Measurements from ENCODE around the gene RARRES2.

Gene RARRES2

DNA sequence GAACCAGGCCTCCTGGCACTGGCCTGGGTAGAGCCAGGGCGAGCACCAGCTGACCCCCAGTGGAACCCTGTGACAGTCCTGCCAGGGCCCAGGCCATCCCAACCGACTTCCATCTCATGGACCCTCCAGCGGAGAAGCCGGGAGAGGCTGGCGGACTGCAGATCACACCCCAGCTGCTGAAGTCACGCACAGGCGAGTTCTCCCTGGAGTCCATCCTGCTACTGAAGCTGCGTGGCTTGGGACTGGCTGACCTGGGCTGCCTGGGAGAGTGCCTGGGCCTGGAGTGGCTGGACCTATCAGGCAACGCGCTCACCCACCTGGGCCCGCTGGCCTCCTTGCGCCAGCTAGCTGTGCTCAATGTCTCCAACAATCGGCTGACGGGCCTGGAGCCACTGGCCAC is 4.7 kb downstream of the RARRES2 start:
- no peaks in the 10 kb centered on the region for H3K9me3 ChIP-seq (ENCODE audit: insufficient read depth, low read length)
- H3K9ac ChIP-seq (ENCODE audit: insufficient read length, low read depth), result peak overlapping the region; percentile 16
- peaks cover 59% of the 10 kb centered on the region for H3K36me3 ChIP-seq (ENCODE audit: insufficient read depth, insufficient read length, low read length)
- H3K4me3 ChIP-seq (ENCODE audit: insufficient read length, low read depth), result no peak overlapping the region
- no peaks in the 10 kb centered on the region for H3K27me3 ChIP-seq (ENCODE audit: insufficient read depth, insufficient read length)
- peaks cover 35% of the 10 kb centered on the region for H3K4me1 ChIP-seq (ENCODE audit: insufficient read depth, insufficient read length)
- DNase-seq (ENCODE audit: low read depth, low spot score), result no peak
- TF ChIP-seq SUZ12 (IDR thresholded peaks at IDR 0.05; ENCODE audit: extremely low read depth, insufficient read depth, insufficient read length) (no peak), ZNF274 (IDR thresholded peaks at IDR 0.05; ENCODE audit: low read depth, low read length) (no peak), YY1 (IDR thresholded peaks at IDR 0.05; ENCODE audit: insufficient read depth, insufficient read length) (no peak)

GRCh38 chr7:150335774-150336112 is 5.7 kb downstream of the RARRES2 start:
- Histone ChIP-seq H3K4me3 (ENCODE audit: insufficient read length, low read depth) (no peak overlapping the region), H3K9me3 (ENCODE audit: insufficient read depth, low read length) (no peaks in the 10 kb centered on the region), H3K27me3 (ENCODE audit: insufficient read depth, insufficient read length) (no peaks in the 10 kb centered on the region), H3K4me1 (ENCODE audit: insufficient read depth, insufficient read length) (peaks cover 35% of the 10 kb centered on the region), H3K9ac (ENCODE audit: insufficient read length, low read depth) (peak overlapping the region; percentile 0), H3K36me3 (ENCODE audit: insufficient read depth, insufficient read length, low read length) (peaks cover 68% of the 10 kb centered on the region)
- no peak for TF ChIP-seq YY1 (IDR thresholded peaks at IDR 0.05; ENCODE audit: insufficient read depth, insufficient read length)
- TF ChIP-seq SUZ12 (IDR thresholded peaks at IDR 0.05; ENCODE audit: extremely low read depth, insufficient read depth, insufficient read length), result no peak
- TF ChIP-seq ZNF274 (IDR thresholded peaks at IDR 0.05; ENCODE audit: low read depth, low read length), result no peak
- no peak for DNase-seq (ENCODE audit: low read depth, low spot score)

DNA sequence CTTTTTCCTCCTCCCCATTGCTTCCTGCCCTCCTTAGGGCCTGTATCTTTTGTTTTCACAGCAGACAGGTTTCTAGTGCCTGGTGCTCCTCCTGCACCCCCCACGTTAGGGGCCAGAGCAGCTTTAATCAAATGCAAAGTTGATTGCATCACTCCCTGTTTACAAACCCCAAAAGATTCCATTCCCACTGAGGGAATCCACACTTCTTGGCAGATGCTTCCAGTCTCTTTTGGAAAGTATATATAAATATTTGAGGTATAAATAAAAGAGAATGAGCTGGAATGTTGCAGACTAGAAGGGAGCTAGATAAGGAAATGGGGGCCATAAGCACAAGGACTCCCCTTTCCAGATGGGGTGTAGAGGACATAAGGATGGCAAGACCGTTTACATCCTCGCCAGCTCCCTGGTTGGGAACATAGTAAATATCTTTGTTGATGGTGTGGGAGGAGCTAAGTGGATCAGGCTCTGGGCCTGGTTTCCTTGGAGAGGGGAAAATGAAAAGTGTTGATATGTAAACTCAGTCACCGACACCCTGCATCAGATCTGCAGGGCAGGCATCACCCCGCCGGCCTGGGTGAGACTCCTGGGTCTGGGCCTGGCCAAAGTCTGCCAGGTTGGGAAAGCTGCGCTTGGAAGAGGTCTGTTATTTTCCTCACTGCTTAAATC is 6.2 kb downstream of the RARRES2 start:
- Histone ChIP-seq H3K36me3 (ENCODE audit: insufficient read depth, insufficient read length, low read length) (peaks cover 73% of the 10 kb centered on the region), H3K9ac (ENCODE audit: insufficient read length, low read depth) (peak overlapping the region; percentile 0), H3K4me1 (ENCODE audit: insufficient read depth, insufficient read length) (peaks cover 39% of the 10 kb centered on the region), H3K27me3 (ENCODE audit: insufficient read depth, insufficient read length) (no peaks in the 10 kb centered on the region), H3K4me3 (ENCODE audit: insufficient read length, low read depth) (no peak overlapping the region), H3K9me3 (ENCODE audit: insufficient read depth, low read length) (no peaks in the 10 kb centered on the region)
- DNase-seq (ENCODE audit: low read depth, low spot score), result peak; percentile 76
- TF ChIP-seq YY1 (IDR thresholded peaks at IDR 0.05; ENCODE audit: insufficient read depth, insufficient read length) (no peak), ZNF274 (IDR thresholded peaks at IDR 0.05; ENCODE audit: low read depth, low read length) (no peak), SUZ12 (IDR thresholded peaks at IDR 0.05; ENCODE audit: extremely low read depth, insufficient read depth, insufficient read length) (no peak)

GRCh38 chr7:150334108-150334507 is 7.3 kb downstream of the RARRES2 start:
- TF ChIP-seq ZNF274 (IDR thresholded peaks at IDR 0.05; ENCODE audit: low read depth, low read length) (no peak), YY1 (IDR thresholded peaks at IDR 0.05; ENCODE audit: insufficient read depth, insufficient read length) (no peak), SUZ12 (IDR thresholded peaks at IDR 0.05; ENCODE audit: extremely low read depth, insufficient read depth, insufficient read length) (no peak)
- peaks cover 67% of the 10 kb centered on the region for H3K36me3 ChIP-seq (ENCODE audit: insufficient read depth, insufficient read length, low read length)
- H3K9ac ChIP-seq (ENCODE audit: insufficient read length, low read depth), result peak overlapping the region; percentile 42
- DNase-seq (ENCODE audit: low read depth, low spot score), result no peak
- H3K4me3 ChIP-seq (ENCODE audit: insufficient read length, low read depth), result no peak overlapping the region
- H3K27me3 ChIP-seq (ENCODE audit: insufficient read depth, insufficient read length), result no peaks in the 10 kb centered on the region
- no peaks in the 10 kb centered on the region for H3K9me3 ChIP-seq (ENCODE audit: insufficient read depth, low read length)
- H3K4me1 ChIP-seq (ENCODE audit: insufficient read depth, insufficient read length), result peaks cover 37% of the 10 kb centered on the region

- Histone ChIP-seq H3K9ac (ENCODE audit: insufficient read length, low read depth) (peak overlapping the region; percentile 42), H3K4me3 (ENCODE audit: insufficient read length, low read depth) (no peak overlapping the region), H3K27me3 (ENCODE audit: insufficient read depth, insufficient read length) (no peaks in the 10 kb centered on the region), H3K36me3 (ENCODE audit: insufficient read depth, insufficient read length, low read length) (peaks cover 64% of the 10 kb centered on the region), H3K9me3 (ENCODE audit: insufficient read depth, low read length) (no peaks in the 10 kb centered on the region), H3K4me1 (ENCODE audit: insufficient read depth, insufficient read length) (peaks cover 34% of the 10 kb centered on the region)
- DNase-seq (ENCODE audit: low read depth, low spot score), result no peak
- no peak for TF ChIP-seq YY1 (IDR thresholded peaks at IDR 0.05; ENCODE audit: insufficient read depth, insufficient read length)
- no peak for TF ChIP-seq SUZ12 (IDR thresholded peaks at IDR 0.05; ENCODE audit: extremely low read depth, insufficient read depth, insufficient read length)
- no peak for TF ChIP-seq ZNF274 (IDR thresholded peaks at IDR 0.05; ENCODE audit: low read depth, low read length)
Measured at GRCh38 chr7:150333659-150334058, 7.8 kb downstream of the RARRES2 start.

DNA sequence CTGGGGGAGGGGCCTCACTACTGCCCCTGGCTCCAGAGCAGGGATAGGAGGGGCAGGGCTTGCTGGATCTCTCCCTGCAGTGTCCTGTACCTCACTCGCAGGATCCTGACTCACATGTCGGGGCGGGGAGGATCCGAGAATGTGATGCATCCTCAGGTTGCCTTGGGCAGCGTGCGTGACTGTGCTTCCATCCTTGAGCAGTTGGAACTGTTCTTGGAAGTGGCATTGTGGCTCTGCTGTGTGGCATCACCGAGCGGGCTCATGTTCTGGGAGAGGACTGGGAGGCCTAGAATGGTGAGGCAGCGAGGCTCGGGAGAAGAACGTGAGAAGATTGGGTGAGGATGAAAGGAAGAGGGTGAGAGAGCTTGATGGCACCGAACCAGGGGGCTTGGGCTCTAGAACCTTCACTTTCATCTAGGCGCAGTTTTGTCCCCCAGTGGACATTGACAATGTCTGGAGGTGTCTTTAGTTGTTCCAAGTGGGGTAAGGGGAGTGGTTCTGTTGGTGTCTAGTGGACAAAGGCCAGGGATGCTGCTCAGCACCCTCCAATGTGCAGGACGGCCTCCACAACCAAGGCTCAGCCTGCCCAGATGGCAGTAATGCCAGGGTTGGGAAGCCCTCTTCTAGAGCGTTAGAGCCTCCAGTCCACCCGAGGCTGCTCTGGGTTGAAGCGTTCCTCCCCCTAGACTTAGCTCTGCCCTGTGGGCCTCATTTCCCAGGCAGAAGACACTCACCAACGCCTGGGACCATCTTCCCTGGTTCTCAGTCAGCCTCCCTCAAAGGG is 8.4 kb downstream of the RARRES2 start:
- peaks cover 64% of the 10 kb centered on the region for H3K36me3 ChIP-seq (ENCODE audit: insufficient read depth, insufficient read length, low read length)
- no peak overlapping the region for H3K4me3 ChIP-seq (ENCODE audit: insufficient read length, low read depth)
- peaks cover 30% of the 10 kb centered on the region for H3K4me1 ChIP-seq (ENCODE audit: insufficient read depth, insufficient read length)
- TF ChIP-seq ZNF274 (IDR thresholded peaks at IDR 0.05; ENCODE audit: low read depth, low read length) (no peak), YY1 (IDR thresholded peaks at IDR 0.05; ENCODE audit: insufficient read depth, insufficient read length) (no peak), SUZ12 (IDR thresholded peaks at IDR 0.05; ENCODE audit: extremely low read depth, insufficient read depth, insufficient read length) (no peak)
- H3K9me3 ChIP-seq (ENCODE audit: insufficient read depth, low read length), result no peaks in the 10 kb centered on the region
- no peaks in the 10 kb centered on the region for H3K27me3 ChIP-seq (ENCODE audit: insufficient read depth, insufficient read length)
- DNase-seq (ENCODE audit: low read depth, low spot score), result no peak
- peak overlapping the region; percentile 42 for H3K9ac ChIP-seq (ENCODE audit: insufficient read length, low read depth)

DNA sequence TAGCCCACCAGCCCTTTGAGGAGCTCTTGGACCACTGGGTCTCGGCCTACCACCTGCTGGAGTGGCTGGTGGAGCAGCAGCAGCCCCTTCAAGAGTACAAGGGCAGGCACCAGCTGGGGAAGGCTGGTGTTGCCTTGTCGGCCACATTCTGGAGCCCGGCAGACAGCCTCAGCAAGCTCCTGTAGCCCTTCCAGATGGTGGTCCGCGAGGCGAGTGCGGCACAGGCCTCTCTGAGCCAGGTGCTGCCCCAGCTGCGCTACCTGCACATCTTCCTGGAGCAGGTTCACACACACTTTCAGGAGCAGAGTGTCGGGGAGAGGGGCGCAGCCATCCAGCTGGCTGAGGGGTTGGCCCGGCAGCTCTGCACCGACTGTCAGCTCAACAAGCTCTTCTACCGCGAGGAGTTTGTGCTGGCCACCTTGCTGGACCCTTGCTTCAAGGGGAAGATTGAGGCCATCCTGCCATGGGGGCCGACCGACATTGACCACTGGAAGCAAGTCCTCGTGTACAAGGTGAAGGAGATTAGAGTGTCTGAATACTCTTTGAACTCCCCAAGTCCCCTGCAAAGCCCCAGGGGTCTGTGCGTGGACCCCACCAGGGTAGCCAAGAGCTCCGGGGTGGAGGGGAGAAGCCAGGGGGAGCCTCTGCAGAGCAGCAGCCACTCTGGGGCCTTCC is 11.1 kb downstream of the RARRES2 start:
- DNase-seq (ENCODE audit: low read depth, low spot score), result no peak
- Histone ChIP-seq H3K4me1 (ENCODE audit: insufficient read depth, insufficient read length) (peaks cover 23% of the 10 kb centered on the region), H3K4me3 (ENCODE audit: insufficient read length, low read depth) (no peak overlapping the region), H3K9ac (ENCODE audit: insufficient read length, low read depth) (no peak overlapping the region), H3K27me3 (ENCODE audit: insufficient read depth, insufficient read length) (no peaks in the 10 kb centered on the region), H3K9me3 (ENCODE audit: insufficient read depth, low read length) (no peaks in the 10 kb centered on the region), H3K36me3 (ENCODE audit: insufficient read depth, insufficient read length, low read length) (peaks cover 63% of the 10 kb centered on the region)
- TF ChIP-seq SUZ12 (IDR thresholded peaks at IDR 0.05; ENCODE audit: extremely low read depth, insufficient read depth, insufficient read length), result no peak
- TF ChIP-seq ZNF274 (IDR thresholded peaks at IDR 0.05; ENCODE audit: low read depth, low read length), result no peak
- no peak for TF ChIP-seq YY1 (IDR thresholded peaks at IDR 0.05; ENCODE audit: insufficient read depth, insufficient read length)
